Measurements from ENCODE around the gene C19orf12. TPM values are rescaled to one million over a fixed set of nuclear protein-coding genes. Genes with fewer than 3 reads are reported as not detected.

The C19orf12 gene
- total RNA-seq, 1 donor from 2014 or later: 9.7 TPM

- Histone ChIP-seq H3K36me3 (ENCODE audit: control insufficient read depth, insufficient read depth, low read length) (no peaks in the 10 kb centered on the region), H3K4me3 (ENCODE audit: low read depth, low read length) (no peak overlapping the region), H3K27me3 (ENCODE audit: control insufficient read depth, insufficient read depth, low read length) (no peaks in the 10 kb centered on the region)
- TF ChIP-seq CTCF (IDR thresholded peaks at IDR 0.05; ENCODE audit: insufficient read depth, low read length, severe bottlenecking): no peak
- DNase-seq (ENCODE audit: low read depth): no peak
- no peak for FAIRE-seq
Observed at GRCh38 chr19:29694161-29694560, 20.9 kb downstream of the C19orf12 start.

GRCh38 chr19:29690842-29691241, 24.2 kb downstream of the C19orf12 start:
- FAIRE-seq (no peak), DNase-seq (ENCODE audit: low read depth) (peak; percentile 22)
- no peaks in the 10 kb centered on the region for H3K27me3 ChIP-seq (ENCODE audit: control insufficient read depth, insufficient read depth, low read length)
- H3K4me3 ChIP-seq (ENCODE audit: low read depth, low read length): no peak overlapping the region
- TF ChIP-seq CTCF (IDR thresholded peaks at IDR 0.05; ENCODE audit: insufficient read depth, low read length, severe bottlenecking): peak; percentile 46
- no peaks in the 10 kb centered on the region for H3K36me3 ChIP-seq (ENCODE audit: control insufficient read depth, insufficient read depth, low read length)

GRCh38 chr19:29687897-29688728, 26.9 kb downstream of the C19orf12 start:
- FAIRE-seq (no peak), DNase-seq (ENCODE audit: low read depth) (peak; percentile 72)
- TF ChIP-seq CTCF (IDR thresholded peaks at IDR 0.05; ENCODE audit: insufficient read depth, low read length, severe bottlenecking): no peak

GRCh38 chr19:29687244-29687896, 27.7 kb downstream of the C19orf12 start:
- peak; percentile 79 for DNase-seq (ENCODE audit: low read depth)
- Histone ChIP-seq H3K4me3 (ENCODE audit: low read depth, low read length) (no peak overlapping the region), H3K36me3 (ENCODE audit: control insufficient read depth, insufficient read depth, low read length) (no peaks in the 10 kb centered on the region), H3K27me3 (ENCODE audit: control insufficient read depth, insufficient read depth, low read length) (no peaks in the 10 kb centered on the region)
- FAIRE-seq: no peak
- no peak for TF ChIP-seq CTCF (IDR thresholded peaks at IDR 0.05; ENCODE audit: insufficient read depth, low read length, severe bottlenecking)

More at GRCh38 chr19:29687897-29688728, 26.9 kb downstream of the C19orf12 start:
- Histone ChIP-seq H3K4me3 (ENCODE audit: low read depth, low read length) (no peak overlapping the region), H3K36me3 (ENCODE audit: control insufficient read depth, insufficient read depth, low read length) (no peaks in the 10 kb centered on the region), H3K27me3 (ENCODE audit: control insufficient read depth, insufficient read depth, low read length) (no peaks in the 10 kb centered on the region)

- FAIRE-seq (no peak), DNase-seq (ENCODE audit: low read depth) (no peak)
- no peak for TF ChIP-seq CTCF (IDR thresholded peaks at IDR 0.05; ENCODE audit: insufficient read depth, low read length, severe bottlenecking)
- Histone ChIP-seq H3K36me3 (ENCODE audit: control insufficient read depth, insufficient read depth, low read length) (no peaks in the 10 kb centered on the region), H3K27me3 (ENCODE audit: control insufficient read depth, insufficient read depth, low read length) (no peaks in the 10 kb centered on the region), H3K4me3 (ENCODE audit: low read depth, low read length) (no peak overlapping the region)
Observed at GRCh38 chr19:29686285-29686805, 28.7 kb downstream of the C19orf12 start.
